Panc1 (cell line): ENCODE data around the gene ARHGEF7. TPM values are rescaled to one million over a fixed set of nuclear protein-coding genes. Genes with fewer than 3 reads are reported as not detected.

Source experiments
- ATAC-seq: fragments of 200-7000 bp; cut with Tn5 transposase; 2 replicates; pipeline ENCODE4 v1.9.1; 2020; ENCODE audit warnings: mild to moderate bottlenecking, moderate library complexity
- BruUV-seq: library from RNA; stranded (reverse); fragments of 400-500 nt; replicated peaks from 2 replicates; lab custom pipeline; 2021; lab: Mats Ljungman, UMichigan
- CTCF ChIA-PET: fragments of 300-600 bp; sonication (Branson Sonifier 250); formaldehyde crosslinking; loops from one replicate; lab custom pipeline; 2022; ENCODE audit warnings: antibody characterized with exemption; lab: Charles Lee
- POLR2A ChIA-PET: fragments of 300-600 bp; sonication (Branson Sonifier 250); formaldehyde crosslinking; loops from one replicate; lab custom pipeline; 2022; ENCODE audit warnings: antibody characterized with exemption; lab: Charles Lee
- DNase-seq: peaks from one replicate; pipeline ENCODE4 v3.0.0-alpha.2; 2010; ENCODE audit warnings: low read depth, low spot score
- H3K27ac ChIP-seq: 2 replicates; pipeline ENCODE4 v1.5.1; 2011; ENCODE audit warnings: mild to moderate bottlenecking, low read length, inconsistent platforms
- H3K27me3 ChIP-seq: fragments of 200-500 bp; sonication (Bioruptor generic); 2 replicates; pipeline ENCODE4 v1.6.0; 2014; ENCODE audit warnings: low read length, inconsistent platforms; ENCODE audit not compliant: control insufficient read depth, insufficient read depth
- H3K36me3 ChIP-seq: fragments of 200-500 bp; sonication (Bioruptor generic); 2 replicates; pipeline ENCODE4 v1.5.1; 2014; ENCODE audit warnings: inconsistent platforms, mild to moderate bottlenecking, low read length, moderate library complexity; ENCODE audit not compliant: control insufficient read depth, insufficient read depth
- H3K4me1 ChIP-seq: 2 replicates; pipeline ENCODE4 v1.5.1; 2011; ENCODE audit warnings: inconsistent platforms, mild to moderate bottlenecking, low read length, moderate library complexity; ENCODE audit not compliant: control insufficient read depth, insufficient read depth
- H3K4me3 ChIP-seq, 2 experiments: 2 replicates each; pipeline ENCODE4 v1.5.1; 2011 to 2012; ENCODE audit warnings: low read depth in 2 of 2, low read length in 2 of 2, mild to moderate bottlenecking in 2 of 2, inconsistent platforms in 1 of 2, moderate library complexity in 1 of 2
- H3K9me3 ChIP-seq: fragments of 200-500 bp; sonication (Bioruptor generic); 2 replicates; pipeline ENCODE4 v1.5.1; 2014; ENCODE audit warnings: low read depth, mild to moderate bottlenecking, inconsistent platforms, low read length, moderate library complexity; ENCODE audit not compliant: control insufficient read depth, insufficient read depth
- CTCF ChIP-seq: fragments of 450-650 bp; IDR thresholded peaks from 2 replicates; pipeline ENCODE4 v1.5.1; 2017; ENCODE audit warnings: mild to moderate bottlenecking
- POLR2AphosphoS5 ChIP-seq: IDR thresholded peaks from 2 replicates; pipeline ENCODE4 v1.6.1; 2012; ENCODE audit warnings: mild to moderate bottlenecking, low read depth, low read length, moderate library complexity
- REST ChIP-seq, 2 experiments: IDR thresholded peaks; 2 replicates each; pipeline ENCODE4 v1.6.1; 2011 to 2012; ENCODE audit warnings: low read depth in 2 of 2, control low read depth in 1 of 2, low read length in 1 of 2, mild to moderate bottlenecking in 1 of 2, moderate library complexity in 1 of 2; ENCODE audit not compliant: insufficient read depth in 1 of 2
- SIN3A ChIP-seq: IDR thresholded peaks from 2 replicates; pipeline ENCODE4 v1.6.1; 2012; ENCODE audit warnings: low read depth, mild to moderate bottlenecking, low read length, moderate library complexity, borderline replicate concordance; ENCODE audit not compliant: insufficient read depth
- TCF7L2 ChIP-seq: IDR thresholded peaks from 2 replicates; pipeline ENCODE4 v1.6.1; 2011; ENCODE audit warnings: mild to moderate bottlenecking, low read depth, low read length, inconsistent platforms
- in situ Hi-C: cut with HindIII; loops from 2 replicates; pipeline ENCODE4 v1.10.0; 2016; ENCODE audit warnings: low sequenced_read_pairs, low pct_unique_long_range_greater_than_20kb
- intact Hi-C: fragments of 100-400 bp; cut with micrococcal nuclease; formaldehyde crosslinking; loops from one replicate; pipeline ENCODE4 v1.10.0; 2022; ENCODE audit not compliant: unreplicated experiment
- total RNA-seq: library from RNA; stranded (reverse); gene quantifications from one replicate; pipeline ENCODE4 v1.2.1, GENCODE V29; 2021; ENCODE audit not compliant: unreplicated experiment

Gene ARHGEF7
- total RNA-seq, 1 experiment from 2014 or later = 36.4 TPM

- BruUV-seq = no TSS peak
- TF ChIP-seq TCF7L2 (no peak), SIN3A (no peak), POLR2AphosphoS5 (no peak), REST (IDR thresholded peaks at IDR 0.05; ENCODE audit: insufficient read depth in 1 of 2, low read depth in 2 of 2, low read length in 1 of 2) (no peak), CTCF (no peak)
- H3K36me3 ChIP-seq = peaks cover 3% of the 10 kb centered on the region; the same call in 1 of the 2 replicates
- no peaks in the 10 kb centered on the region for H3K9me3 ChIP-seq
- no peaks in the 10 kb centered on the region for H3K27me3 ChIP-seq
- ChIA-PET POLR2A (no interaction called here), CTCF (interaction anchor here (0.7 kb wide), 1 partner anchor 1142 kb away, joined by 3 read pairs; no protein-coding TSS in a partner anchor)
- no peak overlapping the region for H3K4me3 ChIP-seq
- no peaks in the 10 kb centered on the region for H3K4me1 ChIP-seq
- no peak for ATAC-seq
- intact Hi-C loops (no loop called here), in situ Hi-C loops (no loop called here)
- H3K27ac ChIP-seq = no peak overlapping the region
- DNase-seq = no peak
Observed at GRCh38 chr13:111302045-111302726, 187.1 kb downstream of the ARHGEF7 start.

GRCh38 chr13:111303559-111303958, 188.4 kb downstream of the ARHGEF7 start:
- no peaks in the 10 kb centered on the region for H3K9me3 ChIP-seq
- BruUV-seq = no TSS peak
- H3K27me3 ChIP-seq = no peaks in the 10 kb centered on the region
- in situ Hi-C loops = no loop called here
- no peak overlapping the region for H3K4me3 ChIP-seq
- no peak for TF ChIP-seq CTCF
- no peak for TF ChIP-seq REST (IDR thresholded peaks at IDR 0.05; ENCODE audit: insufficient read depth in 1 of 2, low read depth in 2 of 2, low read length in 1 of 2)
- no peak for TF ChIP-seq SIN3A
- no peak for TF ChIP-seq POLR2AphosphoS5
- TF ChIP-seq TCF7L2 = no peak
- DNase-seq (no peak), ATAC-seq (no peak)
- intact Hi-C loops = no loop called here
- POLR2A ChIA-PET = no interaction called here
- H3K27ac ChIP-seq = no peak overlapping the region
- CTCF ChIA-PET = no interaction called here
- H3K36me3 ChIP-seq = peaks cover 3% of the 10 kb centered on the region; the same call in 1 of the 2 replicates
- H3K4me1 ChIP-seq = no peaks in the 10 kb centered on the region
